COLO829 (cell line): ENCODE results near the gene TCF7.

Source experiments
- DNase-seq: peaks from one replicate; pipeline ENCODE4 v3.0.0; 2012; ENCODE audit warnings: low spot score

TCF7 gene

DNA sequence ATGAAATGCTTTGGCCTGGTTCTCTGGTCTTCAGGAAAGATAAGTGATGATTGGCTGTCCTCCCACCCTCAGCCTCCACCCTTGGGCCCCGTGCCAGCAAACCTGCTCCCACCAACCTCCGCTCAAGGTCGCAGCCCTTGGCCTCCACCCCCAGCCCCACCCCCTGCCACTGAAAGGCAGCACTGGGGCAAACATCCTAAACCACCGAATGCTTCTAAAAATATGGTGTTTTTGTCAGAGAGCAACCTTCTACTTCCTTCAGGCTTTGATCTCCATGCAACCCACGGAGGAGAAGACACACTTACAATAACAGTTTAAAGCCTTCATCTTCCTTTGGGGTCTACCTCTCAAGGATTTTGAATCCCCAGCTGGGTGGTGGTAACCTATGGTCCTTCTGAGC is 24.0 kb upstream of the TCF7 start:
- DNase-seq = no peak

DNA sequence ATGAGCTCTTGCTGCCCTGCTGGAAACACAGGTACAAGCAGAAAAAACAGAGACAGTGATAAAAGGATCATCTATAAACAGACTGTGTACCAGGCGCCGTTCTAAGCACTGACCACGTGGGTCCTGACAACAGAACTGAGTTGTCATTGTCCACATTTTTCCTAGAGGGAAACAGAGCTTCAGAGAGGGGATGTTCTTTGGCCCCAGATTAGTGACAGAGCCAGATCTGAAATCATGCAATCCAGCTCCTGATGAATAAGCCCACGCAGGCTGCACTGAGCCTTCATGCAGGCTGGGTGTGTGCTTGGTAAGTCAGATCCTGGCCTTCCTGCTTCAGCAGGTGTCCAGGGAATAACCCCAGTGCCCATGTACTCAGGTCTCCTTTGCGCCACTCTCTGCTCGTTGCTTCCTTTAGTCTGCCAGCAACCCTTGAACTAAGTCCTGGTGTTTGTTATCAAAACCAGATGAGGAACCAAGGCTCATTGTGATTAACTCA is 22.8 kb upstream of the TCF7 start:
- no peak for DNase-seq

DNA sequence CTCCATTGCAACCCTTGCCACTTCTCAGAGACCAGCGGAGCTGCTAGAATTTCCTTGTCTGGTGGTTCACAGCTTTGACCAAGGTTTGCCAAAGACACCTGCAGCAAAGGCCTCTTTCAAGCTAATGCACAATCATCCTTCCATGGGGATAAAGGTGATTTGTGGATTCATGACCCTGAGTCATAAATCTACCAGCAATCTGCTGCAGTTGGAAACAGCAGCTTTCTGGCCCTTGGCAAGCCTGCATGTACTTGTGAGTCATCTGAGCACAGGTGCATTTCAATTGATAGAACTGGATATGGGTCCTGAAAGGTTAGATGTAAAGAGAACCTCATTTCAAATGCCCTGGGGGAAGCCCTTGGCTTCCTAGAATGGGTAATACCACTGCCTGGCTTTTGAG is 21.6 kb upstream of the TCF7 start:
- no peak for DNase-seq

DNA sequence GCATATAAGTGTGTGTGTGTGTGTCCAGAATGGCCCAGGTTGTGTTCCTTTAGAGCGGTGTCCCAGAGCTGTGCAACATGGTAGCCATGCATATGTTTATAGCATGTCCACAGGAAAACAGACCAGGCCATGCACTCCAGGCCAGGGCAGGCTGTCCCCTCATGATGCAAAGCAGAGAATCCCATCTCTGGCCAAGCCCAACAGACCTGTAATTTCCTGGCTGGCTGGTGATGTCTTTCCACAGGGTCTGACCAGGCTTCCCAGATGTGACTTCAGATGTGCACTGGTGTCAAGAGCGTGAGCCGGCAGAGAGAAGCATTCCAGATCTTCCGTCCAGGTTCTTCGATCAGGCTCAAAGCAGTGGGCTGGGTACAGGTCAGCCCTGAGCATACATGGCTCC is 21.1 kb upstream of the TCF7 start:
- no peak for DNase-seq

DNA sequence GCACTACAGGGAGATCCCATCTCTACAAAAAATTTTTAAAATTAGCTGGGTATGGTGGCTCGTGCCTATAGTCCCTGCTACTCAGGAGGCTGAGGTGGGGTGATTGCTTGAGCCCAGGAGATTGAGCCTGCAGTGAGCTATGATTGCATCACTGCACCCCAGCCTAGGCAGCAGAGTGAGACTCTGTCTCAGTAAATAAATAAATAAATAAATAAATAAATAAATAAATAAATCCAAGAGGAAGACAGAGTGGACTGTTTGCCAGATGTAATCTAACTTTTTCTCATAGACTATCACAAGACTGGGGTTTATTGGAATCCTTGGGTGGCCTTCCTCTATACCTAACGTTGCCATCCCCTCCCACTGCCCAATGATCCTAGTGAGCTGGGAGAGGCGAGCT is 19.2 kb upstream of the TCF7 start:
- DNase-seq = no peak

DNA sequence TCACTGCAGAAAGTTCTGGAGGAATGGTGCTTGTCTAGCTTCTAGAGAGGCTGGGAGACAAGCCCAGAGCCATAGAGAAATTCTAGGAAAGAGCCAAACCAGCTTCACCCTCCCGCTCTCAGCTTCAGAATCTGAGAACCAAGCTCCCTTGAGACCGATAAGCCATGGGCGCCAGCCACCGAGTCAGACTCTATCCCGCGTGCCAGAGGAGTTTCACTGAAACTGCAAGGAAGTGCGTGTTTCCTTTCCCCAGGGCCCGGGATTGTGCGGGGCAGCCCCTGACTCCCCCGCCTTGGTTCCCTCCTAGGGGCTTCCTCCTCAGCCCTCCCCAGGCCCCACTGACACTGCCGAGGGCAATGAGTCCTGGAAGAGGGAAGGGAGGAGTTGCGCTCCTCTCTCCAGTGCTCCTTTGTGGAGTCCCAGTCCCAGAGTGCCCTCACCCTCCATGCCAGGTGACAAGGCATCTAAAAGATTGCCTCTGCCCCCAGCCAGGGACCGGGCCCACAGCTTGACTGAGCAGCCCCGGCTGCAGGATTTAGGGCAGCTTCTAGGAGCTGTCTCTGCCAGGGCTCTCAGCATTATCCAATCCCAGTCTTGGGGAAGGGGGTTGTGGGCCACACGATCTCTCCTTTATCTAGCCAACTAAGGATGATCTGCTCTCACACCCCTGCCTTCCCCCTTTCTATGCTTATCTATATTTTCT is 18.4 kb upstream of the TCF7 start:
- DNase-seq = no peak

DNA sequence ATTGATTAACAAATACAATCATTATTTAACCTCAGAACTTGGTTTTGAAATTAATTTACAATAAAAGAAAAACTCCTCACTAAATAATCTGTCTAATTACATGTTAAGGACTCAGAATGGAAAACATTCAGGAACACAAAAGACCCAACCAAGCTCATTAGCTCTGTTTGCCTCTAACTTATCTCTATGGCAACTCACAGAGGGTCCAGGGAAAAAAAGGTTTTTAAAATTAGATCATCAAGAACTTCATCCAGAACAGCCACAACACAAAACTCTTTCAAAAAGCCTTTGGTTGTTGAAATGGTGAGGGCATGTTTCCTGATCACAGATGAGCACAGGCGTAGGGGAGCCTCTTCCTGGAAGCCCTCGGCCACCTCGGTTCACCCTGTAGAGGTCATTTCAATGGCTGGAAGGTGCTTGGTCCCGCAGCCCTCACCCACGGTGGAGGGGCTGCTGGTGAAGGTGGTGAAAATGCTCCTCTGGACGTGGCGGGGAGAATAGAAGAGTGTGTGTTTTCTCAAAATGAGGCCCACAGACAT is 17.2 kb upstream of the TCF7 start:
- DNase-seq = no peak

DNA sequence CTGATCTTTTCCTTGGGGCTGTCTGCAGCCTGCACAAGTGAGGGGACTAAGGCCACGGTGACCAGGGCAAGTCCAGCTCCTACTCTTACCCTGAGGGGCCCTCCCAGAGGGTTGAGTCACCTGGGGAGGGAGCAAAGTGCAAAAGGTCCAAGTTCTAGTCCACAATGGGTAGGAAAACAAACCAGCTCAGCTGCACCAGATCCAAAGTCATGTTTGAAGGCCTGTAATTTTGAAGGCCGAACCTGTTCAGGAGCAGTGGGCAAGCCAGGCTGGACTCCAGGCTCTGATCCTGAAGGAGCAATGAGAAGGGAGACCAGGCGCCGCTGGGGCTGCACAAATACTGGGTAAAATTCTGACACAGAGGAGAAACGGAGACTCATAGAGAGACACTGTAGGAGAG is 15.8 kb upstream of the TCF7 start:
- no peak for DNase-seq

GRCh38 chr5:134099288-134099872 is 15.1 kb upstream of the TCF7 start:
- no peak for DNase-seq

DNA sequence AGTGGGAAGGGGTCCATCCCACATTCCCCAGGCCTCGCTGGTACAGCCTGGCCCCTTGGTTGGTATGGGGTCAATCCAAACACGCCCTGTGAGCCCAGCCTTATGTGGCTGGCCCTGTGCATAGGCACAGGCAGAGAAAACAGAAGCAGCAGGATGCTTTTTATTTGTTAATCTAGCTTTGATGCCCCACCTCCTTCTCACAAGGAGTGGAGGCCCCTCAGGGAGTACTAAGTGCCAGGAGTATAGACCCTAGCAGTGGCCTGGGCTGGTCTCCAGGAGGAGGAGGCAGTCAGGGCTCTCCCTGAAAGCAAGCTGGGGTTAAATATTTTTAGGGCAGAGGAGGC is 14.6 kb upstream of the TCF7 start:
- no peak for DNase-seq

- DNase-seq = no peak
Observed at GRCh38 chr5:134100283-134101091, 14.0 kb upstream of the TCF7 start.

DNA sequence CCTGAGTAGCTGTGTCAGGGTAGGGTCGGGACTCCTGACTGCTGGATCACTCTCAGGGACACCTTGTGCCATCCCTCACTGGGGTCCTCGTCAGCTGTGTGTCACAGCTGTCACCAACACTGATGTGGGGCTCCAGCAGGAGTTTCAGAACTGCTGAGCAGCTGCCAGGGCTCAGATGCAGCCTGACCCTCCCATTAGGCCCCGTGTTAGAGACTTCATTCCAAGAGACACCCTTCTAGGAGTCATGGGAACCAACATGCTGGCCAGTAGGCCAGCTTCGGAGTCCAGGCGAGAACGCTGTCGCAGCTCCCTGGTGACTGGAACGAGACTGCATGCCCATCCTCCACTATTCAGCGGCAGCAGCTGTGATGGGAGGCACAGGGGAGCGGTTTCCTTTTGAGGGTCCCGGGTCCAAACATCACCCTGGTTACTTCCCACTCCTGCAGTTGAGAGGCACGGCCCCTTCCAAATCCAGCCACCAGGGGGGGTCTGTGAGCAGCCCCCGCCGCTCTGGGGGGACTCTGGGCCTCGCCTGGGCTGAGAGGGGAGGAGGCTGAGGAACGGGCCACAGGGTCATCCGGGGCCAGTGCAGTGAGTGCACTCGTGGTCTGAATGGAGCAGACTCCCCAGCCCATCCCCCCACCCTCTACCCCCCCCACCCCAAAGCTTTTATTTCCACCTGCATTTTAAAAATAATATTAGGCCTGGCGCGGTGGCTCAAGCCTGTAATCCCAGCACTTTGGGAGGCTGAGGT is 12.6 kb upstream of the TCF7 start:
- DNase-seq = peak; percentile 13

- no peak for DNase-seq
Observed at GRCh38 chr5:134103397-134103796, 11.1 kb upstream of the TCF7 start.

GRCh38 chr5:134103998-134104654 is 10.4 kb upstream of the TCF7 start:
- no peak for DNase-seq

DNA sequence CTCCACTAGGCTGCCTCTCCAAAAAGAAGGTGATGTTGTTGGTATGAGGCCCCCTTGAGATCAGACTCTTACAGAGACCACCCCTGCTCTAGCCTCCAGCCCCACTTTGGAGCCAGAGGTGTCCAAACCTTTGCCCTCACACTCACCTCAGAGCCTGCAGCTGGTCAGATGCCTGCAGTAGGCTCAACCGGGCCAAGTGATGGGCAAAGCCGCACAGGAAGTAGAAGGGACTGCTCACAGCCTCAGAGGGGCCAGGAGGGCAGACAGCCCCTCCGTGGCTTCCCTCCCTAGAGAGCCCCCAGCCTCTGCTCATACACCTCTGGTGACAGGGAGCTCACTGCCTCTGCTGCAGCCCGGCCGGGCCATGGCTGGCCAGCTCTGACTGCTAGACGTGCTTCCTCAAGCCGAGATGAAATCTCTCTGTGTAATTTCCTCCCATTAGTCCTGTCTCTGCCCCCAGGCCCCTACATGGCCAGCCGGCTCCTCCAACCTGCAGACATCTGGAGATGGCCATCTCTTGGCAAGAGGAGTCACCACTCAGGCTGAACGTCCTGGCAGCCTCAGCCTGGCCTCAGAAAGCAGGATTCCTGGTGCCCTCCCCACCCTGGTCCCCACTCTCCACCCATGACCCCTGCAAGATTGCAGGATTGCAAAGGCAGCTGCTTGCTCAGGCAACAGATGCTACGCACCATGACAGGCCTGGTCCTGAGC is 7.3 kb upstream of the TCF7 start:
- DNase-seq = no peak

GRCh38 chr5:134107779-134108178 is 6.7 kb upstream of the TCF7 start:
- no peak for DNase-seq

DNA sequence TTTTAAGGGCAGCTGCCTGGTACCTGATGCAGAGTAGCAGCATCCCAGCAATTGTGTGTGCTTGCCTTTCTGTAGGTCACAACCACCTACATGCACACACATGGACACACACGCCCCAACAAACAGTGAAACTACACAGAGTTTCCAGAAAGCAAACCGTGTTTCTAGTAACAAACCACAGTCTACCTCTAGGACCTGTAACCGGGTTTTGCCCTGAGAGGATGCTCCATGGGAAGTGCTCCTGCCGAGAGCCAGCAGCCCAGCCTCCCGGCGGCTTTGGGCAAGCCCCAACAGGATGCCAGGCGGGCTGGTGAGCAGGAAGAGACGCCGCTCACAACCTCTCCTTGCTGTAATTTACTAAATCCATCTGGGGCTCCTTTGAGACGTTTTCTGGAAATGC is 4.1 kb upstream of the TCF7 start:
- no peak for DNase-seq

DNA sequence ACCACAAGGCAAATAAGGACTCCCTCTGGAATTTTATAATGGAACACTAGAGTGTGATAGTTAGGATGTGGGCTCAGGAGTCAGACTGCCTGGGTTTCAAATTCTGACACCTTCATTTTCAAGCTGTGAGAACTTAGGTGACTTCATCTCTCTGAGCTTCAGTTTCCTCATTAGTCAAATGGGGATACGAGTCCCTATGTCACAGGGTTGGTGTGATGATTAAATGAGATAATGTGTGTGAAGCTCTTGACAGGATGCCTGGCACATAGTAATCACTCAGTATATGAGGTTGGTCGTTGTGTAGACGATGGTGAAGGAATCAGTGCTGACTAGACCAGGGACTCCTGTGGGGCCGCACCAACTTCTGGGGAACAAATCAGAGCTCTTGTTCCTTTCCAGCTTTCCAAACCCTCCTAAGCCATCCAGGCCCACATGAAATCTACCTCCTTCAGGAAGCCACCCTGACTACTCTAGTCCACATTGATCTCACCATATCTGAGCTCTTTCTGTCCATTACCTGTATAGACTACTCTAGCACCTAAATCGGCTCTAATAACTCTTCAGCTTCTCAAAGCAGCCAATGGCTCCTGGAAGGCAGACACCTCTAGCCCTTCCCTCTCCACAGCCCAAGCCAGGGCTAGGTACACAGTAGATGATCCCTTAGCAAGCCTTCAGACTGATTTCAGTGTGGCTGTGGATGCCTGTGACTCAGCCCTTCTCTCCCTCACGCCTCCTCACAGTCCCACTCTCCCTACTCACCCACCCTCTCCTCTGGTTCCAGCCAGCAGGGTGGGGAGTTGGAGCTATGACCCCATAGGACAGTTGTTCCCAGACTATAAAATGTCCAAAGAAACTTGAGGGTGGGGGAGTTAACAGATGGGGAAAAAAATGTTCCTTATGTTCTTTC is 2.5 kb upstream of the TCF7 start:
- DNase-seq = no peak

- no peak for DNase-seq
Observed at GRCh38 chr5:134112726-134113362, 1.6 kb upstream of the TCF7 start.
